H9 (cell line): Measurements from ENCODE around the gene APBA2. TPM values are rescaled to one million over a fixed set of nuclear protein-coding genes. Genes with fewer than 3 reads are reported as not detected.

Experiments used
- DNase-seq: peaks from one replicate; pipeline ENCODE4 v3.0.0-alpha.2; 2017
- H2AFZ ChIP-seq: one replicate; pipeline ENCODE4 v1.6.1; 2013; ENCODE audit warnings: mild to moderate bottlenecking, low read length, control low read depth, moderate library complexity
- H2AK5ac ChIP-seq: 2 replicates; pipeline ENCODE4 v1.6.1; 2013; ENCODE audit warnings: low read length, control low read depth, mixed read lengths; ENCODE audit not compliant: insufficient read length
- H2BK120ac ChIP-seq: one replicate; pipeline ENCODE4 v1.6.1; 2013; ENCODE audit warnings: low read depth, mild to moderate bottlenecking, low read length, control low read depth, inconsistent platforms; ENCODE audit not compliant: poor library complexity, severe bottlenecking
- H2BK12ac ChIP-seq: 2 replicates; pipeline ENCODE4 v1.6.1; 2013; ENCODE audit warnings: low read length, control low read depth, mixed read lengths, low read depth; ENCODE audit not compliant: insufficient read length
- H2BK15ac ChIP-seq: 2 replicates; pipeline ENCODE4 v1.6.1; 2013; ENCODE audit warnings: low read depth, low read length, control low read depth
- H2BK20ac ChIP-seq: one replicate; pipeline ENCODE4 v1.6.1; 2013; ENCODE audit warnings: low read depth, mild to moderate bottlenecking, low read length, control low read depth, inconsistent platforms; ENCODE audit not compliant: poor library complexity, severe bottlenecking
- H2BK5ac ChIP-seq: 2 replicates; pipeline ENCODE4 v1.6.1; 2013; ENCODE audit warnings: low read length, control low read depth, mixed read lengths; ENCODE audit not compliant: insufficient read length
- H3K14ac ChIP-seq: 2 replicates; pipeline ENCODE4 v1.6.1; 2013; ENCODE audit warnings: low read length, control low read depth; ENCODE audit not compliant: insufficient read depth
- H3K18ac ChIP-seq: 2 replicates; pipeline ENCODE4 v1.6.1; 2013; ENCODE audit warnings: low read depth, mild to moderate bottlenecking, mixed read lengths, low read length, control low read depth; ENCODE audit not compliant: insufficient read length
- H3K23ac ChIP-seq: 2 replicates; pipeline ENCODE4 v1.6.1; 2013; ENCODE audit warnings: low read length, control low read depth, mixed read lengths, low read depth; ENCODE audit not compliant: insufficient read length
- H3K23me2 ChIP-seq: 2 replicates; pipeline ENCODE4 v1.6.1; 2013; ENCODE audit warnings: low read depth, mild to moderate bottlenecking, mixed read lengths, low read length, control low read depth; ENCODE audit not compliant: insufficient read length, poor library complexity, severe bottlenecking
- H3K27ac ChIP-seq: 2 replicates; pipeline ENCODE4 v1.5.1; 2013; ENCODE audit warnings: low read length, control low read depth, mixed read lengths, low read depth; ENCODE audit not compliant: insufficient read length
- H3K27me3 ChIP-seq: 2 replicates; pipeline ENCODE4 v1.6.1; 2013; ENCODE audit warnings: low read length, control low read depth, inconsistent platforms; ENCODE audit not compliant: insufficient read depth
- H3K4ac ChIP-seq: 2 replicates; pipeline ENCODE4 v1.6.1; 2013; ENCODE audit warnings: low read depth, mild to moderate bottlenecking, control low read depth, inconsistent platforms, low read length, moderate library complexity
- H3K4me1 ChIP-seq: 2 replicates; pipeline ENCODE4 v1.6.1; 2013; ENCODE audit warnings: low read length, control low read depth, inconsistent platforms; ENCODE audit not compliant: insufficient read depth
- H3K4me2 ChIP-seq: 2 replicates; pipeline ENCODE4 v1.6.1; 2013; ENCODE audit warnings: low read length, control low read depth, mixed read lengths; ENCODE audit not compliant: insufficient read length, insufficient read depth
- H3K56ac ChIP-seq: 2 replicates; pipeline ENCODE4 v1.6.1; 2013; ENCODE audit warnings: low read depth, mild to moderate bottlenecking, mixed read lengths, low read length, control low read depth; ENCODE audit not compliant: insufficient read length
- H3K79me1 ChIP-seq: 2 replicates; pipeline ENCODE4 v1.6.1; 2013; ENCODE audit warnings: low read depth, mild to moderate bottlenecking, moderate library complexity, low read length, control low read depth, inconsistent platforms; ENCODE audit not compliant: insufficient read depth, poor library complexity, severe bottlenecking
- H3K79me2 ChIP-seq: 2 replicates; pipeline ENCODE4 v1.6.1; 2013; ENCODE audit warnings: low read length, control low read depth, inconsistent platforms; ENCODE audit not compliant: insufficient read depth
- H3K9ac ChIP-seq: 2 replicates; pipeline ENCODE4 v1.6.1; 2013; ENCODE audit warnings: low read length, control low read depth, mixed read lengths; ENCODE audit not compliant: insufficient read length; ENCODE audit errors: extremely low read depth
- H3K9me3 ChIP-seq: one replicate; pipeline ENCODE4 v1.6.1; 2013; ENCODE audit warnings: low read depth, low read length, inconsistent platforms; ENCODE audit not compliant: control insufficient read depth
- H3T11ph ChIP-seq: one replicate; pipeline ENCODE4 v1.6.1; 2013; ENCODE audit warnings: mild to moderate bottlenecking, low read length, control low read depth, inconsistent platforms
- H4K20me1 ChIP-seq: one replicate; pipeline ENCODE4 v1.6.1; 2013; ENCODE audit not compliant: control insufficient read depth, insufficient read length, insufficient read depth
- H4K5ac ChIP-seq: 2 replicates; pipeline ENCODE4 v1.6.1; 2013; ENCODE audit warnings: low read depth, mild to moderate bottlenecking, mixed read lengths, low read length, control low read depth; ENCODE audit not compliant: insufficient read length
- H4K8ac ChIP-seq: replicated peaks from 2 replicates; pipeline ENCODE4 v1.6.1; 2013; ENCODE audit warnings: low read length, control low read depth, mixed read lengths, low read depth; ENCODE audit not compliant: insufficient read length
- H4K91ac ChIP-seq: 2 replicates; pipeline ENCODE4 v1.6.1; 2013; ENCODE audit warnings: low read depth, mild to moderate bottlenecking, moderate library complexity, mixed read lengths, low read length, control low read depth; ENCODE audit not compliant: insufficient read length
- H3K27ac Mint-ChIP-seq, 3 experiments: 2 replicates in 2 of 3; 3 replicates in 1 of 3; pipeline ENCODE4 v1.8.0; 2020 to 2021; ENCODE audit warnings: mixed read lengths in 3 of 3, mild to moderate bottlenecking in 1 of 3, moderate library complexity in 1 of 3
- H3K27me3 Mint-ChIP-seq: 2 replicates; pipeline ENCODE4 v1.8.0; 2021; ENCODE audit warnings: low read depth, mild to moderate bottlenecking, moderate library complexity, mixed read lengths
- H3K36me3 Mint-ChIP-seq, 3 experiments: 2 replicates in 2 of 3; 3 replicates in 1 of 3; pipeline ENCODE4 v1.8.0; 2020 to 2021; ENCODE audit warnings: low read depth in 3 of 3, mixed read lengths in 3 of 3; ENCODE audit not compliant: insufficient read depth in 1 of 3
- H3K4me1 Mint-ChIP-seq, 2 experiments: 2 replicates each; pipeline ENCODE4 v1.8.0; 2020; ENCODE audit warnings: mixed read lengths in 2 of 2
- H3K4me3 Mint-ChIP-seq, 2 experiments: 2 replicates in 1 of 2; 3 replicates in 1 of 2; pipeline ENCODE4 v1.8.0; 2020 to 2021; ENCODE audit warnings: mild to moderate bottlenecking in 2 of 2, mixed read lengths in 2 of 2, moderate library complexity in 1 of 2
- H3K9me3 Mint-ChIP-seq, 2 experiments: 2 replicates in 1 of 2; 3 replicates in 1 of 2; pipeline ENCODE4 v1.8.0; 2020; ENCODE audit warnings: mild to moderate bottlenecking in 2 of 2, mixed read lengths in 2 of 2, moderate library complexity in 1 of 2
- WGBS: extraction: QIAGEN DNeasy Blood & Tissue Kit; methylation state at CpG from one replicate; pipeline ENCODE4 v1.1.7; 2013; ENCODE audit warnings: missing lambda C conversion rate, low lambda C conversion rate, mixed read lengths; ENCODE audit not compliant: insufficient read length; ENCODE audit errors: extremely low coverage; 5-methylcytosine and 5-hydroxymethylcytosine counted together
- total RNA-seq: library from RNA; stranded (reverse); gene quantifications from 2 replicates; pipeline ENCODE4 v1.2.1, GENCODE V29; 2021
- TF ChIP-seq, protein P1 (sequence below): fragments of 200-600 bp; sonication (generic); conservative IDR thresholded peaks from 3 replicates; pipeline ENCODE4 v1.8.0; 2021; ENCODE audit warnings: antibody characterized with exemption, mild to moderate bottlenecking

APBA2 gene
- total RNA-seq, 1 experiment from 2014 or later = 14.3 TPM

DNA sequence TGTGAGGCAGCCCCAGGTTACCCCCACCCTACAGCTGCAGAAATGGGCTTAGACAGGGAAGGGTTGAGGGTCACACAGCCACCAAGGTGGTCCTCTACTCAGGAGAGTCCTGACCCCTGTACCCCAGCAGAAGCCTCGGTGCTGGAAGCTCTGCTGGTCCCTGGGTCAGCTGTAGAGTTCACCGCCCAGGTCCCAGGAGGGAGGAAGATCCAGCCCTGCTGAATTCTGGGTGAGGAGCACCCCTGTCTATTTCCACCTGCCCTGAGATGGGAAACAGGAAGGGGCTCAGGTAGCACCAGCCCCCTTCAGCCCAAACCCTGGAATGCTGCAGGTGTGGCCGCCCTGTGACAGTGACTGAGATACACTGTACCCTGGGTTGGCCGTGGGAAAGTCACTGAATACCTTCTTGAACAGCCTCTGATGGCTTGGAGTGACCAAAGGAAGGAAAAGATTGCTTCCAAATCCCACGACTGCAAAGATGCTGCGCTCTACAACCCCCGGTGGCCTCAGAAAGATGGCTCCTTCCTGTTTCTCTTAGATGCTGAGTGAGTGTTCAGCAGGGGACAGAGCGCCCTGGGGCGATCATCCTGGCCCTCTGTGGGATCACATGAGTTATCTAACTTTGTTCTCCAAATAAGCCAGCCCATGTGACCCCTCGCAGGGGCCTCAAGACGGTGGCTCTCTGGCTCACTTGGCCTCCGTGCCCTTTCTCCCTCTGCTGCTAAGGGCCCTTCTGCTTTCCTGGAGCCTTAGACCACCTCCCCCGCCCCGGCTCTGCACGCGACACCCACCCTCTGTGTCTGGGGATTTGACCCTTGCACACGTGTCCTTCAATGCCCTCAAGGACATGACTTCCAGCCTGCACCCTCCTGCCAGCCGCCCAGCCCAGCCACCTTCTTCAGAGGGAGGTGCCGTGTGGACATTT, 242.0 kb downstream of the APBA2 start:
- TF ChIP-seq, protein P1, sequence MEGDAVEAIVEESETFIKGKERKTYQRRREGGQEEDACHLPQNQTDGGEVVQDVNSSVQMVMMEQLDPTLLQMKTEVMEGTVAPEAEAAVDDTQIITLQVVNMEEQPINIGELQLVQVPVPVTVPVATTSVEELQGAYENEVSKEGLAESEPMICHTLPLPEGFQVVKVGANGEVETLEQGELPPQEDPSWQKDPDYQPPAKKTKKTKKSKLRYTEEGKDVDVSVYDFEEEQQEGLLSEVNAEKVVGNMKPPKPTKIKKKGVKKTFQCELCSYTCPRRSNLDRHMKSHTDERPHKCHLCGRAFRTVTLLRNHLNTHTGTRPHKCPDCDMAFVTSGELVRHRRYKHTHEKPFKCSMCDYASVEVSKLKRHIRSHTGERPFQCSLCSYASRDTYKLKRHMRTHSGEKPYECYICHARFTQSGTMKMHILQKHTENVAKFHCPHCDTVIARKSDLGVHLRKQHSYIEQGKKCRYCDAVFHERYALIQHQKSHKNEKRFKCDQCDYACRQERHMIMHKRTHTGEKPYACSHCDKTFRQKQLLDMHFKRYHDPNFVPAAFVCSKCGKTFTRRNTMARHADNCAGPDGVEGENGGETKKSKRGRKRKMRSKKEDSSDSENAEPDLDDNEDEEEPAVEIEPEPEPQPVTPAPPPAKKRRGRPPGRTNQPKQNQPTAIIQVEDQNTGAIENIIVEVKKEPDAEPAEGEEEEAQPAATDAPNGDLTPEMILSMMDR = no peak
- H3K9ac ChIP-seq = no peak overlapping the region
- Mint-ChIP-seq H3K36me3 (no peaks in the 10 kb centered on the region; a peak in 2 of 7 replicates), H3K4me1 (peaks cover 31 to 49% of the 10 kb centered on the region in 2 experiments), H3K27me3 (no peaks in the 10 kb centered on the region; the same call in 1 of the 2 replicates), H3K4me3 (no peak overlapping the region), H3K27ac (no peak overlapping the region; a peak in 1 of 7 replicates), H3K9me3 (no peaks in the 10 kb centered on the region)
- no CpG with 5 or more reads among the region's 19 CpGs for WGBS
- no peak overlapping the region for H3K18ac ChIP-seq
- no peak overlapping the region for H2AFZ ChIP-seq
- DNase-seq = no peak
- H2AK5ac ChIP-seq = no peak overlapping the region
- H4K91ac ChIP-seq = no peak overlapping the region
- H2BK15ac ChIP-seq = no peak overlapping the region
- no peak overlapping the region for H3K23ac ChIP-seq
- H4K8ac ChIP-seq = no peak overlapping the region
- no peak overlapping the region for H3K27ac ChIP-seq
- H2BK5ac ChIP-seq = no peak overlapping the region
- no peaks in the 10 kb centered on the region for H3K27me3 ChIP-seq
- no peak overlapping the region for H3K56ac ChIP-seq
- no peaks in the 10 kb centered on the region for H3K9me3 ChIP-seq
- no peak overlapping the region; the same call in 1 of the 2 replicates for H3K14ac ChIP-seq
- no peaks in the 10 kb centered on the region for H4K20me1 ChIP-seq
- H3K79me1 ChIP-seq = no peaks in the 10 kb centered on the region
- no peaks in the 10 kb centered on the region for H3K23me2 ChIP-seq
- peaks cover 5% of the 10 kb centered on the region; the same call in 1 of the 2 replicates for H3K4me1 ChIP-seq
- H4K5ac ChIP-seq = no peak overlapping the region
- no peak overlapping the region for H3K4ac ChIP-seq
- H3K79me2 ChIP-seq = no peaks in the 10 kb centered on the region
- no peak overlapping the region for H2BK12ac ChIP-seq
- H3T11ph ChIP-seq = no peak overlapping the region
- no peak overlapping the region for H2BK20ac ChIP-seq
- no peak overlapping the region for H3K4me2 ChIP-seq
- no peak overlapping the region for H2BK120ac ChIP-seq
